ENCODE results near the gene SEPTIN2.
"Not testable (repeated sequence)": the region's sequence is repeated elsewhere in the genome, so short reads cannot be mapped to it uniquely, and the experiment has no call there.

The SEPTIN2 gene
- total RNA-seq, result 342 to 349 reads per million in 2 donors

DNA sequence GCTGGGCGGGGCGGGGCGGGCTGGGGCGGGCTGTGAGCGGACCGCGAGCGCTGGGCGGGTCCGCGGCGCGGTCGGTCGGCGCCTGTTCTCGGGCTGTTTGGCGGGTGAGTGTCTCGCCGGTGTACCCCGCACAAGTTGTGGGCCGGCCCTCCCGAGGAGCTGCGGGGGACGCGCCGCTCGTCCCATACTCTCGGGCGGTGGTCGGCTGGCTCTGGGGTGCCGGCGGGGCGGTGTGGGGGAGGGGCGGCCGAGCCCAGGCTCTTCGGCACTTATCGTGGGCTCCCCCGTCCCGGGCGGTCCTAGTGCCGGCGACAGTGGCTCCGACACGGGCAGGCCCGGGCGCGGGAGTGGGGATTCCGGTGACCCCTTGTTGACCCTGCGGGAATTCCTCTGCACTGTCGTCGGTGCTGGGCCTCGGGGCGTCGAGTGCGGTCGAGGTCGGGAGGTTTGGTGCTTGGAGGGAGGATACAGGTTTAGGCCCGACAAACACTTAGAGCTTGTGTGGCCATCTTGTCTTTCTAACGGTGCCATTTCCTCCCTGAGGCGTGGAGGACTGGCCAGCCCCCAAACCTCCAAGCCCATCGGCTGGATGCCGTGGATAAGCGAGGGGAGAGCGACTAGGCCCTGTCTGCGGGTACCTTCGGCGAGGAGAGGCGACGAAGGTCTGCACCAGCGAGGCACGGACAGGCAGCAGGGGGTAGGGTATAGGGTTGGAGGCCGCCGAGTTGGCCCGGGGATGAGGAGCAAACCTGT, at the start of gene SEPTIN2:
Gene SEPTIN2 (plus strand): TSS at position 47 of the 753 bp plus-strand sequence. CDS start 8,308 bp downstream, outside the sequence.
- DNase-seq, result peak; percentile 85

DNA sequence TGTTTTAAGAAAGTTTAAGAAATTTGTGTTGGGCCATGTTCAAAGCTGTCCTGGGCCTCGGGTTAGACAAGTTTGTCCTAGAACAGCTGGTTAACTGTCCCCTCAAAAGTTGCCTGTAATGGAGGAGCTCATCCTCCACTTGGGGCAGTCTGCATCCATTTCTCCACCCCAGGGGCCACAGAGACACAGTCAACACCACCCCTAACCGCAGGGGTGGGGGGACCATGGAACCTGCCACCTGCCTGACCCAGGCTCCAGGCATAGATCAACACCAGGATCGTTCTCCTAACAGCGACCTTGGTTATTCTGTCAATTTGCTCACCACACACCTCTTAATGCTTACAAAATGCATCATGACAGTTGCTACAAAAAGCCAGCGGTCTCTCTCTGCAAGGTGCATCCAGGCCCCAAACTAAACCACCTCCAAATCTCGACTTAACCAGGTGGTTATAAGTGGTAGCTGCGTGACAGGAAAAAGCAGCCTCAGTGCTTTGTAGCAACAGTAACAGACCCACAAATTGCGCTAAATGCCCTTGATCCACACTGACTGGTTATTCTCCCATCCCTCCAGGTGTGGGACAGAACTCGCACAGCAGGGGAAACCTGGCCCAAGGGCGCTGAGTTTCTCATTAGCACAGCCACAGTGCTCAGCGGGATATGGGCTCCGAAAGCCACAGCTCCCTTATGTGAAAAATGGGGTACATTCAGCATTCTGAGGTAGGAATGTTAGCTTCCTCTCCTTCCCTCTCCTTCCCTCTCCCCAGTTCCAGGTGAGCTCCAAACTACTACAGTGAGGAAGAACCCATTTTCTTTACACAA, 48.3 kb upstream of the SEPTIN2 start:
- DNase-seq, result no peak

DNA sequence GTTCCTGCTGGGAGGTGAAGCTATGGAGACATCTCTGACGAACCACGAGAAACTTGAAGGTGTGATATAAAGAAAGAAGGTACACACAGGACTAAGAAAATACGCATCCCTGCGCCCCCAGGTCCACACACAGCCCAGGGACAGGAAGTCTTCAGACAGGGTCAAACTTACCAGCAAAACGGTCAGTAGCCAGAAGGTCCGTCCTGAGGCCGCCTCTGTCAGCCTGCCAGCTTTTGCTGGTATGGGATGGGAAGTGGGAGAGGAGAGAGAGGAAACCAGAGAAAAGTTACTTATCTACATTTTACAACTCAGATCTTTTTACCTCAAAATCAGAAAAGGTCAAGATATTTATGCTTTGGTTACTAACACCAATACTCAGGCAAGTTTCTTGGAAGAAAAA, 47.4 kb upstream of the SEPTIN2 start:
- DNase-seq, result no peak

DNA sequence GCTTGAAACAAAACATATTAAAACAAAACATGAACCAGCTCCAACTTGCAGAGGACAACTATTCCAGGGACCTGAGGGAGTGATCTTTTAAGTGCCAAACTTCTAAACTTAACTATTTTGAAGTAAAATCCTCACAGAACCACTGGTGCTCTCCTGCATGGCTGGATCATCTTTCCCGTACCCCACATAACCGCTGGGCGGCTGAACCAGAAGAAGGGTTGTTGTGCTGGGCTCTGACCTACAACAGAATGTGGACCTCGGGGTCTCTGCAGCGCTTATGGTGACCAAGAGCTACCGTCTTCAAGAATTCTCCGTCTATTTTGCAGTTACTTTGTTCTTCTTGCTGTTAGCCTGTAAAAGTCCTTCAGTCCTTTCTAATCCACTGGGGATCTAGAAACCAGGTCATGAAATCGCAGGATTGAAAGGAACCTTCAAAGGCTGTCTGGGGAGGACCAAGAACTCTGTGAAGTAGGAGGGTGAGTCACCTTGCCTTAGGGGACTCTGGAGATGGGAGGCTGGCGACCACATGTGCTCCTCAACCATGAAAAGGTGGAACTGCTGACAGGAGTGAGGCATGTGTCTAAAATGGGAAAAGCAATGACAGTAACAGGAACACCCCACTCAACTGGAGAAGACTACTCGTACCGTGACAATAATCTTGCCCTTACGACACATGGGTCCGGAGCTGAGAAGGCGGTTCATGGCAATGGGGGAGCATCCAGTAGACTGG, 46.8 kb upstream of the SEPTIN2 start:
- DNase-seq, result no peak

DNA sequence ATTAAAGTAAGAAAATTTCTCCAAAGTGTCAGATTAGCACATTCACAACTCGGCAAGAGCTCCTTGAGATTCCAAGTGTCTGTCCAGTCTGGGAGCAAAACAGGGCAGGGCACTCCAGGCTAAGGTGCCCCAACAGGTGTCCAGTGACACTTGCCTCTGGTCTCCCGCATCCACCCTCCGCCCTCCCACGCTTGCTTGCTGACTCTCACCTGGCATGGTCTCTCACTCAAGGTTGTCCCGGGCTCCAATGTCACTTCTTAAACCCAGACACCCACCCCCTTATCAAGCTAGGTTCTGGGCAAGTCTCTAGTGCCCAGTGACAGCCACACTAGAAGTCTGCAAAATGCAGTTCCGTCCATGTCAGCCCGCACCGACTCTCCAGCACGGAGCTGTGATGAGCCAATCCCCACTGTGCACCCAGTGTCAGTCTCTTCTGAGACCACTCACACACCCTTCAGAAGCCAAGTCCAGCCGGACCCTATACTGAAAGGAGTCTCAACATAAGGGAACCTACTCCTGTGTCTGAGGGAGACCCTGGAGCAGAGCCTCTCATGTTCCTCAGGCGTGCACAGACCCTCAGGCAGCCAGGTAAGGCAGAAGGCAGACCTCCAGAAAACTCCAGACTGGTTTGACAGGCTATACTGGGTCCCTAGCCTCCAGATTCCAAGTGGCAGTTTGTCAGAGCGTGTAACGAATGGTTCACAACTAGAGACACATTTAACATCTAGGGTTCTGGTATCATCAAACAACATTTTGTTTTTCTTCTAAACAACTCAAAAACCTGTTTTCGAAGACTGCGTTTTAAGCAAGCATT, 45.8 kb upstream of the SEPTIN2 start:
- no peak for DNase-seq

DNA sequence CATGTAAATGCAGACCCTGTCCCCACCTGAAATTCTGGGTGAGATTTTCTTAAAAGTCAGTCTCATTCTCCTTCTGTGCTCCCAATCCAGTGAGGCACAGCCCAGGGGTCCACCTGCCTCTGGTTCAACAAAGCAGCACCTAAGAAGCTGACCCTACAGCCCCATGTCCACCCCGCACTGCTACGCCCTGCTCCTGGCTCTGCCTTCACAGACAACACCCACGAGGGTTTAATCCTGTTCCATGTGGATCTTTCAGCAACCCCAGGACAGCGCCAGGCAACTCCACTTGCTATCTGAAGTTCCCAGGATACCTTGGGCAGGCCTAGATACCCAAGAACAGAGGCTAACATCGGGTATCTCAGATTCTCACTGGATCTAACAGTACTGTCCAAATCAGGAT, 45.2 kb upstream of the SEPTIN2 start:
- DNase-seq, result no peak

DNA sequence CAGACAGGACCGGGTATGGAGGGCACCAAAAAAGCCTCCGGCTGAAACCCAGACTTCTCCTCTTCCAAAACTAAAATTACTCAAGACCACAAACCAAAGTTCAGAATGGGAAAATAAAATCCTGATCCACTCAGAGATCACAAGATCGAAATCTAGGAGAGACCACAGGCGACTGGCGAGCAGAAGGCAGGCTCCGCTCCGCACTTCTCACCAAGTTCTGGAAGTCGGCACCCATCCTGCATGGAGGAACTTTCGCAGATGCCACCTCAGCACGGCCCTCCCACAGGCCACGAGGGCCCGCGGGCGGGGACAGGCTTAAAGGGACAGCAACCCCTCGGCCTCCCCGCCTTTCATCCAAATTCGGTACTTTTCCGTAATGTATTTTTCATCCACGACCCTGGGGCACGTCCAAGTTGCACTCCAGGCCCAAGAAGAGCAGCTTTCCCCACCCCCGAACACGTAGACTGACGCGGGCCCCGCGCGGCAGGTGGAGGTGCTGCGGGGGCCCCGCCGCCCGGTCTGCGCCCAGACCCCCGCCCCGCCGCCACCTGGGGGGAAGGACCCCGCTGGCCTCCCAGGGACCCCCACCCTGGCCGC, 43.9 kb upstream of the SEPTIN2 start:
- DNase-seq, result peak; percentile 33

DNA sequence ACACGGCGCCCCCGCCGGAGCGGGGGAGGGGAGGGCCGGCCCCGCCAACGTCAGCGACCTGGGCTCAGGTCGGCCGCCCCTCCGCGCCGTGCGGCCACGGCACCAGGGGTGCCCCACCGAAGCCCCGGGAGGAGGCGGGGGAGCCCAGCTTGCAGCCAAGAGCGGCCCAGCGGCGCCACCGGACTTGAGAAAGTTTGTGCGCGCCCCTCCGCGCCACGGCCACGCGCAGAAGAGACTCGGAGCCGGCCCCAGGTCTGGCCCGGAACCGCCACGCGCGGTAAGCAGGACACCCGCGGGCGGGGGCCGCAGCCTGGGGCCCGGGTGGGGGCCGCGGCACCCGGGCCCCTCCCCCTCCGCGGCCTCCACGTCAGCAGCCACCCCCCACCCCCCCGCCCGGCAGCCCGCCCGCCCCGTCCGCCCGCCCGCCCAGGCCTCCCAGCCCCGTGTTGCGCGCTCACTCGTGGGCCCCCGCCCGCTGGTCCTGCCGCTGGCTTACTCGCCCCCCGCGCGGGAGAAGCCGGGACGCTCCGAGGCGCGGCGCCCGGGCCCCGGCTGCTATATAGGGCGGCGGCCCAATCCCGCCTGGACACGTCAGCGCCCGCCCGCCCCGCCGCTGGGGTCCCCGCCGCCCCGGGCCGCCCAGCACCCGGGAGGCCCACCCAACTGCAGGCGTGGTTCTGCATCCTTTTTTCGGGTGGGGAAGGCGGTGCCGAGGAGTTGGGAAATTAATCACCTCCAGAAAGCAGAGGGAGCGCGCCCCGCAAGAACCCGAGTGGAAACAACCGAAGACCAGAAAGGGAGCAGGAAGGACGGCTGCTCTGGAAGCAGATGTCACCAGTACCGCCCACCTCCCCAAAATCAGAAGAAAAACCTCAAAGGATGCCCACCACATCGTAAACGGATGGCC, 43.2 kb upstream of the SEPTIN2 start:
- DNase-seq, result peak; percentile 49

DNA sequence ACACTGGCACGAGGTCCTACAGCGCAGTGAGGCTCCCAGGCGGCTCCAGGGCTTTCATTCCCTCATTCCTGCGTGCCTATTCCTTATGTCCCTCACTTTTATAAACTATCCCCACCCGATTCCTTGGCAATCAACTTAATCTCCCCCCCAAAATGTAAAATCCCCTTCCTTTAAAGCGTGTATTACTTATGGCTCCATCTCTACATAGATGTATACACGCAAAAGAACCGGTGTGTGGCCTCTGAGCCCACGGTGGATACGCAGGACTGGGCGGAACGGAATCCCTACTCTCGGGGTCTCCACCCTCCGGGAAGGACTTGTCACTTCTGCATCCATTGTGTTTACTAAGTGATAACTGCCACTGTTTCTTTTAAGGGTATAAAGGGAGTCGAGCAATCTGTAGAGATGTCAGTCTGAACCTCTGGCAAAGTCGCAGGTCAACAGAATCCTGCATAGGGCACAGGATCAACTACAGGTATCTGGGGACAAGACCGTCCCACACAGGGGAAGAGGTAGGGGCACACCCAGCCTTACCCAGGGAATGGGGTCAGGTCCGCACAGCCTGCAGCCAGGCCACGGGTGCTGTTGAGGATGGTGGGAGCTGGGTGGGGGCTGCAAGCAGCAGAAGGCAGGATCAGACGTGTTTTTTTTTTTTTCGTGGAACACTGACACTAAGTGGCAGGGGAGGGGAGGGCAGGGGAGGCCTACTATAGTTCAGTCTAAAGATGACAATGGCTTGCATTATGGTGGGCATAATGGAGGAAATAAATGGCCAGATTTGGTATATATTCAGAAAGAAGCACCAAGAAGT, 42.3 kb upstream of the SEPTIN2 start:
- DNase-seq, result no peak

DNA sequence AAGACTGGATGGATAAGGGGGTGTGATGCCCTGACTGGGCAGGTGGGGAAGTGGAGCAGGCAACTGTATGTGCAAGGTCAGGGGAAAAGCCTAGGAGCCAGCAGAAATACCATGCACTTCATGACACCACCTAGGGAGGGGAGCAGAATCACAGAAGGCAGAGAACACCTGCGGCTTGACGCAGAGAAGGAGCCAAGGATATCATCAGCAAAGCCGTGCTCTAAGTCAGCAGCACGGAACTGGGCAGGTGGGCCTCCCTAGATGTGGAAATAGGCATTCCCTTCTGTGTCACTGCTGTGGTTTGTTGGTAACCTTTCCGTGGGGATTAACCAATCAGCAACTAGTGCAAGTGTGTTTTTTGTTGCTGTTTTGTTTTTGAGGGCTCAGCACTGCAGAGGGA, 41.6 kb upstream of the SEPTIN2 start:
- DNase-seq, result no peak

DNA sequence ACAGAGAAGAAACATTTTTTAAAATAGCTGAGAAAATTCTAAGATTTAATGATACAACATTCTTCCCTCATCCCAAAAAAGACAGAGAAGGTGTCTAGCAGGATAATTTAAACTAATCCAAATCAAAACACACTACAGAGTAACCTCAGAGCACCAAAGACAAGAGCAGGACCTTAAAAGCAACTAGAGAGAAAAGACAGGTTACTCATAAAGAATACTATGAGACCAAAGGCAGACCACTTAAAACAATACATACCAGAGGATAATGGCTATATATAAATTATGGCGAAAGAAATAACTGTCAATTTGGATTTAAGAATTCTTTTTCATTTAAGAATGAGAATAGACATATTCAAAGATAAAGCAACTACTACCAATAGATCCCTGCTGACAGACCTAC, 40.2 kb upstream of the SEPTIN2 start:
- DNase-seq, result no peak

DNA sequence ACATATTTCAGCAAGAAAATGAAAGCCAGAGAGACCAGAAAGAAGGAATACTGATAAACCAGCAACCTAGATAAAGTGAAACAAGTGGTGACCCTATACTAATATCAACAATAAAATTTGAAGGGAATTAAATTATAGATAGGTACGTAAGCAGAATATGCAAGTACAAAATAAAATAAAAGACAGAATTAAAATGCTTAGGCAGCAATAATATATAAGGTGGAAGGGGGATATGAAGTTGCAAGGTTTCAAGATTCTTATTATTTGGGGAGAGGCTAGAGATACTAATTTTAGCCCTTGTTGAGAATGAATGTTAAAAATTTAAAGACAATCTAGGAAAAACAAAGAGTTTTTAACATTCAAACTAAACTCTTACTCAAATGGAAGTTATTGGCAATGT, 39.8 kb upstream of the SEPTIN2 start:
- DNase-seq, result no peak

DNA sequence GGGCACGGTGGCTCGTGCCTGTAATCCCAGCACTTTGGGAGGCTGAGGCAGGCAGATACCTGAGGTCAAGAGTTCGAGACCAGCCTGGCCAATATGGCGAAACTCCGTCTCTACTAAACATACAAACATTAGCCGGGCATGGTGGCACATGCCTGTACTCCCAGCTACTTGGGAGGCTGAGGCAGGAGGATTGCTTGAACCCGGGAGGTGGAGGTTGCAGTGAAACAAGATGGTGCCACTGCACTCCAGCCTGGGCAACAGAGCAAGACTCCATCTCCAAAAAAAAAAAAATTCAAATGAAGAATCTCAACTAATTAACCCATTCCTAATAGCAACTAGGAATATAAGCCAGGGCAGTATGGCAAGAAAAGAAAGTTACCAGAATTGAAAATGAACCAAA, 37.4 kb upstream of the SEPTIN2 start:
- DNase-seq, result not testable (repeated sequence)

DNA sequence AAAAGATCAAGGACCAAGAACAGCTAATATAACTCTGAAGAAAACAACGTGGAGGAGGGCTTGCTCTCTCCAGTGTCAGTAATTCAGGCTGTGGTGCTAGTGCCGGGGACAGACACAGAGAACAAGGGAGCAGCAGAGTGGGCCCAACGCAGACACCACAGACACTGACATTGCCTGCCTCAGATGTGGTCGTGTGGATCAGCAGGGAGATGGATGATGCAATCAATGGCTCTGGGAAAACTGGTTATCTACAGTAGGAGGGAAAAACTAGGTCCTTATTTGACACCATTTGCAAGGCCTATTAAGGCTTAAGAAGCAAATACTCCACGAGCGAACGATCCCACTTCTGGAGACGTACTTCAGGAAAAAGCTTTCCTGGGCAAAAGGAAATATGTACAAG, 36.3 kb upstream of the SEPTIN2 start:
- DNase-seq, result no peak

DNA sequence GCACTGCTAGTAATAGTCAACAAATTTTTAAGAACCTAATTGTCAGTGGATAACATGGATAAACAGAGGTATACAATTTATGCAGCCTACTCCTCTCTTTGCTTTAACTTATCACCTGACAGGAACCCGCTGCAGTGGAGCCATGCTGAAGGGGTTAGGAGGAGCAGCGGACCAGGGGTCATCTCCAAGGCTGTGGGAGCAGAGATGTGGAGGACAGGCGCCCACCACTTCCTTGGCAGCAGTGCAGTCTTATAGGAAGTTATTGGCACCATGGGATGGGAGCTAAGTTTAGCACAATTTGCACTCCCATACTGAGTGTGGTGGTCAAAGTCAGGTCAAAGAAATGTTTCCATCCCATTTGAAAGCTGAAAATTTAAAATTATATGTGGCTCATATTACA, 35.9 kb upstream of the SEPTIN2 start:
- DNase-seq, result no peak

DNA sequence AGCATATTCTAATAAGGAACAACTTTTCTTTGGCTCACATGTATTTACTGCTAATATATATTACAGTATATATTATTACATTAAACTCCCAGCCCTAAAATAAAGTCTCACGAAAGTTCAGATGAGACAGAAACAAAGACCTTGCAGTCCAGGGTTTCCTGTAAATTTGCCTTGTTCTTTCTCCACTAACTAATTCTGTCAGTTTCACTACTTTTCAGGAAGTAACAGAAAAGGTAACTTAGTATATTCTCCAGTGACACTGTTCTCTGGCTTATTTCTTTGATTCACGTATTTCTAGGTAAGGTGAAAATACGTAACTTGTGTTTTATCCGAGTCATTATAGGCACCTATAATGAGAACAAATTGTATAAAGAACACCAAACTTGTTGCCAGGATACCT, 35.4 kb upstream of the SEPTIN2 start:
- no peak for DNase-seq

DNA sequence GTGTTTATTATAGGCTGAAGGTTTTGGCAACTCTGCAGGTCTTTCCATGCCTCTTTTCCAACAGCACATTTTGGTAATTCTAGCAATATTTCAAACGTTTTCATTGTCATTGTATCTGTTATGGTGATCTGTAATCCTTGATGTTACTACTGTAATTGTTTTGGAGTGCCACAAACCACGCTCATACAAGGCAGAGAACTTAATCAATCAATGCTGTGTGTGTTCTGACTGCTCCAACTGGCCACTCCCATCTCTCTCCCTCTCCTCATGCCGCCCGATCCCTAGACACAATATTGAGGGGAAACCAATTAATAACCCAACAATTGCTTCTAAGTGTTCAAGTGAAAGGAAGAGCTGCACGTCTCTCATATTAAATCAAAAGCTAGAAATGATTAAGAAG, 33.2 kb upstream of the SEPTIN2 start:
- DNase-seq, result no peak

DNA sequence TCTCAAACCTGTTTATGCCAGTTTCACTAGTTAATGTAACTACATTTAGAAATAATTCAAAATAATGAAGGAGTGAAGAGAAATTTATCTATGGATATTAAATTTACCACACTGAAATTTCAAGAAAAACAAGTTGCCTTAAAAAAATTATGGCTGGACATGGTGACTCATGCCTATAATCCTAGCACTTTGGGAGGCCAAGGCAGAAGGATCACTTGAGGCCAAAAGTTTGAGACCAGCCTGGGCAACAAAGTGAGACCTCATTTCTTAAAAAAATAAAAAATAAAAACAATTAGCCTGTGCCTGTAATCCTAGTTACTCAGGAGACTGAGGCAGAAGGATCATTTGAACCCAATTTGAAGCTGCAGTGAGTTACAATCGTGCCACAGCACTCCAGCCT, 30.1 kb upstream of the SEPTIN2 start:
- no peak for DNase-seq

DNA sequence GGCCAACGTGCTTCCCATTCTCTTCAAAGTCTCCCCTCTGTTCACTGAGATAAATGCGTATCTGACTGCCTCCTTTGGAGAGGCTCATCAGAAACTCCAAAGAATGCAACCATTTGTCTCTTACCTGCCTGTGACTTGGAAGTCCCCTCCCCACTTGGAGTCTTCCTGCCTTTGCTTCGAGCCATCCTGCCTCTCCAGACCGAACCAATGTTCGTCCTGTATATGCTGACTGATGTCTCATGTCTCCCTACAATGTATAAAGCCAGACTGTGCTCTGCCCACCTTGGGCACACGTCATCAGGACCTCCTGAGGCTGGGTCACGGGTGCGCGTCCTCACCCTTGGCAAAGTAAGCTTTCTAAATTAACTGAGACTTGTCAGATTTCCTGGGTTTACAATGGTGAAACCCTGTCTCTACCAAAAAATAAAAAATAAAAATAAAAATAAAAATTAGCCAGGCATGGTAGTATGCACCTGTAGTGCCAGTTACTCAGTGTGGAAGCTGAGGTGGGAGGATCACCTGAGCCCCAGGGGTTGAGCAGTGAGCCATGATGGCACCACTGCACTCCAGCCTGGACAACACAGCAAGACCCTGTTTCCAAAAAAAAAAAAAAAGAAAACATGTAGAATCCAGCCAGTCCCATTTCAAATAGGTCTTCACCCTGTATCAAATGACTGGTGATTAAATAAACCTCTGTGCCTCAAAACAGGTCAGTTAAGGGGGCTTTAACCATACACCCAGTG, 29.2 kb upstream of the SEPTIN2 start:
- DNase-seq, result no peak
